NCI-H1048 (cell line): ENCODE results near the gene TTLL10.
A peak's percentile ranks its signal among the peaks of the same experiment; 100 is the strongest.
"Not testable (repeated sequence)": the region's sequence is repeated elsewhere in the genome, so short reads cannot be mapped to it uniquely, and the experiment has no call there.

ENCODE experiments used
- DNase-seq: peaks from one replicate; lab custom pipeline; 2025; lab: John Stamatoyannopoulos, UW

TTLL10 gene

DNA sequence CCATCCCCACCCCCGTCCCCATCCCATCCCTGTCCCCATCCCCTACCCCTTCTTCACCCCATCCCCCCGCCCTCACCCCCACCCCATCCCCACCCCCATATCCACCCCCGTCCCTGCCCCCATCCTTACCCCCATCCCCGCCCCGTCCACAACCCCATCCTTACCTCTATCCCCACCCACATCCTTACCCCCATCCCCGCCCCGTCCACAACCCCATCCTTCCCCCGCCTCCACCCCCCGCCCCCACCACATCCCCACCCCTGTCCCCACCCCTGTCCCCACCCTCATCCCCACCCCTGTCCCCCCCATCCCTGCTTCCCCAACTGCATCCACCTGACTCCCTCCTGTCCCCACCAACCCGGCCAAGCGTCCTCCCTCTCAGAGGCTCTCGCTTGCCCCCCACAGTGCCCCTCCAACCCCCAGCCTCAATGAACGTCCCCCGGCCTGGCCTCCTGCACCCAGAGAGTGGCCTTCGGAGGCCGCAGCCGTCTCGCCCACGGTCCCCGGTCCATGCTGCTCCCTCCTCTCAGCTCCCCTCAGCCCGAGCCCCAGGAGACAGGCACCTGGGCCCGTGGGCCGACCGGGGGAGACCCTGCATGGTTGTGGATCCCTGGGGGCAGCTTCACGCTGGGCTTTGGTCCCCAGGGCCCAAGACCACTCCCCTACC lies 32.3 kb upstream of the TTLL10 start:
- DNase-seq = no peak

DNA sequence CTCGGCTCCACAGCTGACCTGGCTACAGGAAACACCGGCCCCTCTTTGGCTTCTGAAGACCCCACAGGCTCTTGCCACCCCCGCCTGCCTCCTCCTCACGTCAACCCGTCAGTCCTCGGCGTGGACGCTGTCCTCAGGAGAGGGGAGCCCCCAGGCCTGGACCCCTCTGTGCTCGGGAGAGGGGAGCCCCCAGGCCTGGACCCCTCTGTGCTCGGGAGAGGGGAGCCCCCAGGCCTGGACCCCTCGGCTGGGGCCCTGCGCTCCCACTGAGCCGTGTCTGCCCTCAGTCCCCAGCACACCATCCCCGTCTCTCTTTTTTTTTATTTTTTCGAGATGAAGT lies 31.8 kb upstream of the TTLL10 start:
- DNase-seq = no peak

DNA sequence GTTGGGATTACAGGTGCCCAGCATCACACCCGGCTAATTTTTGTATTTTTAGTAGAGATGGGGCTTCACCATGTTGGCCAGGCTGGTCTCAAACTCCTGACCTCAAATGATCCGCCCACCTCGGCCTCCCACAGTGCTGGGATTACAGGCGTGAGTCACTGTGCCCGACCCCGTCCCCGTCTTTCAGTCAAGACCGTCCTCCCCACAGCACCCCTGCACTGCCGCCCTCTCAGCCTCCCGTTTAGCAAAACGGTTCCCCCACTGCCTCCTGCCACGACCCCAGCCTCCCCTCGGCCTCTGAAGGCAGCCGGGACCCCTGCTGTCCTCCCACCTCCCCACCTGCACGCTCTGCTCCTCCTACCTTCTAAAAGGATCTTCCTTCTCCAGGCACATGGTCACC lies 31.3 kb upstream of the TTLL10 start:
- DNase-seq = not testable (repeated sequence)

DNA sequence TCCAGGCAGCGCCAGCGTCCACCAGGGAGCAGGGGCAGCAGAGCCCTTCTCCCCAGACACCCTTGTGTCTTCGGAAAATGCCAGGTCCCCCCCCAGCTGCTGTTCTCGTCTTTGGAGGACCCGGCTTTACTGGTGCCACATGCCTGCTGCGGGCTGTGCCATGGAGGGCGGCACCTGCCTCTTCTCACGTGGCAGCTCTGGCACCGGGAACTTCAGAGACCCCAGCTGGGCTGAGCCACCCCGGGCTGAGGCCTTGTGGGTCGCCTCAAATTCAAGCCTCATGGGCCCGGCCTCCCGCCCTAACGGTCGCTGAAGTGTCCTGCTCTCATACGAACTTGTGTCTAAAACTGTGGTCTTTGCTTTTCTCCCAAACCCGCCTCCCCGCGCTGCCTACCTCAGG lies 30.8 kb upstream of the TTLL10 start:
- DNase-seq = no peak

DNA sequence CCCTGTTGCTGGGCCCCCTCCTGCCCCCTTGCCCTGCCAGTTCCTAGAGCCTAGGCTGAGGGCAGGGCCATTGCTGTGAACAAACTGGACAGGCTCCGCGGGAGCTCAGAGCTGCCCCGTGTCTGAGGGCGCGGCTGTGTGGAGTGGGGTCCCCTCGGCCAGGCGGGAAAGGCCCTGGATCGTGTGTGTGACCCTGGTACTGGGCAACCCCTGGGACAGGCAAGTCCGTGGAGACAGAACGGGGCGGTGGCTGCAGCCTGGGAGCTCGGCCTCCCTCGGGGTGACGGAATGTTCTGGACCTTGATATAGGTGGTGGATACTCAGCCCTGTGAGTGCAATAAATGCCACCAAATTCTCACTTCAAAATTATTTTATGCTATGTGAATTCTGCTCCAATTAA lies 30.0 kb upstream of the TTLL10 start:
- DNase-seq = no peak

DNA sequence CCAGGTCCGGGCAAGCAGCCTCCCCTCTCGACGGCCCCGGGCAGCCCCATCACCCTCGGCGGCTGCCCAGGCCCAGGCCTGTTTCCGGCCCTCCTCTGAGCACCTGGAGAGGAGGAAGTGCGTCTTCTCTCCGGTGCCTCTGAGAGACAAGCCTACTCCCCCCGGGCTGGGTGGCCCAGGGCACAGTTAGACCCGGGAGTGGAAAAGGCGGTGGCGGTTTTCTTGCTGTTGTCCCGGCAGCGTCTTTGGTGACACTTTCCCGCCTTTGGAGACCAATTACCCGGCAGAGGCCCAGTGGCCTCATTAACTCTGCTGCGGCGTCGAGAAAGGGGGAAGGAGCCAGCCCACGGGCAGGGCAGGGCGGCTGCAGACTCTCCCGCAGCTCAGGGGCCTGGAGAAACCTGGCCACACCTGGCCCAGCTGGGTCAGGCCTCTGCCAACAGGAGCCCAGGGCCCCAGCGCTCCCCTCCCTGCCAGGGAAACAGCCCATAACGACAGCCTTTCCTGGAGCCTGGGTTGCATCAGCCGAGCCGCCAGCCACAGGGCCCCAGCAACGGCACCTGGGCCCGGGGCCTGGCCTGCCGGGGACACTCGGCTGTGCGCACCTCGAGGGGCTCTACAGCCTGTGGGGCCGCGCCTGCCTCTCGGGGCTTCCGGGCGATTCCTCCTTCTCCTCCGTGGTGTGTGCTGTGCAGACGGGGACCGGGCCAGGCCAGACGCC lies 29.4 kb upstream of the TTLL10 start:
- no peak for DNase-seq

DNA sequence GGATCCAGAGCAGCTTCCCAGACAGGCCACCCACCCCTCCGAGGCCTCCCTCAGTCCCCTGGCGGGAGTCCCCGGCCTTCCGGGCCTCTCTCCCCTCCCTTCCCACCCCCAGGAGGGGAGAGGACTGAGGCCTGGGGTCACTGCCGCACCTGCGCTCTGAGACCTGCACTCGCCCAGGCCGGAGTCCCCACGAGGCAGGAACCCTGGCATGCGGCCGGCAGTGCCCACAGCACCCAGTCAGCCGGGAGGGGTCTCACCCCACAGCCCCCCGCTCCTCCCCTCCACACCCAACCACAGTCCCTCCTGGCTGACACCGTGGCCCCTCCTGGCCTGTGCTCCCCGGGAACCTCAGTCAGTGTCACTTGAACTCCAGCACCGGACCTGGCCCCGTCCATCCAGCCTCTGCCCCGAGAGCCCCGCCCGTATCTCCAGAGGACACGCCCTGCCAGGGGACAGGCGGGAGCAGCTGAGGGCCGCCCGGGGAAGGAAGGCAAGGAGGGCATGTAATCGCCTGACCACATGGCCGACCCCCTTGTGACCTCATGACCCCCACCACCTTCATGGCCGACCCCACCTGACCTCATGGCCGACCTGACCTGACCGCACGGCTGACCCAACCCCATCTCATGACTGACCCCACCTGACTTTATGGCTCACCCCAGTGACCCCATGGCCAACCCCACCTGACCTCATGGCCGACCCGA lies 28.7 kb upstream of the TTLL10 start:
- no peak for DNase-seq

DNA sequence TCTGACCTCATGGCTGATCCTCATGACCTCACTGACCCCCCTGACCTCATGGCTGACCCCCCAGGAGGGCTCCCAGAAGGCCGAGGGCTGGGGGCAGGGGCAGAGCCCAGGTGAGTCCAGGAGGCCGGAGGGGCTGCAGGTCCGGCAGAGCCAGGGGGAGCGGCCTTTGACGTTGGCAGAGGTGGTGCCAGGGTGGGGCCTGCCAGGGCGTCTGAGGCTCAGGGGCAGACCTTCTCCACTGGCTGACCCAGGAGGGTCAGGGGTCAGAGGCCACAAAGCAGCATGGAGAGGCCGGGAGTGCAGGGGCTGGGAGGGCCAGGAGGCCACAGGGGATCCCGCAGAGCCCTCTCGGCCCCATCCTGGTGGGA lies 28.1 kb upstream of the TTLL10 start:
- no peak for DNase-seq

DNA sequence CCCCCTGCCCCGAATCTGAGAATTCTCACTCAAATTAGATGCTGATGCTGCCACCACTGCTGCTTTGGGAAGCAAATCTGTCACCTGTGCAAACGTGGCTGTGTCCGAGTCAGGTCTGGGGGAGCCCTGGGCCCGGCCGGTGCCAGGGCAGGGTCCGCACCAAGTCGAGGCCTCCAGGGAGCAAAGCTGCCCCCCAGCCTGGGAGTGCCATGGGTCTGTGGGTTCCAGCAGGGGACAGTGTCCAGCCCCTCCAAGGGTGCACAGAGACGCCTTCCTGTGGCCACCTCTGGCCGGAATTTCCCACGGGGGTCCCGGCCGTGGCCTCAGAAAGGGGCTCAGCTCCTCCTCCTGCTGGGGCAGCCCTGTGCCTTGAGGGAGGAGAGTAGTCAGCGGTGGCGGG lies 27.7 kb upstream of the TTLL10 start:
- DNase-seq = no peak

DNA sequence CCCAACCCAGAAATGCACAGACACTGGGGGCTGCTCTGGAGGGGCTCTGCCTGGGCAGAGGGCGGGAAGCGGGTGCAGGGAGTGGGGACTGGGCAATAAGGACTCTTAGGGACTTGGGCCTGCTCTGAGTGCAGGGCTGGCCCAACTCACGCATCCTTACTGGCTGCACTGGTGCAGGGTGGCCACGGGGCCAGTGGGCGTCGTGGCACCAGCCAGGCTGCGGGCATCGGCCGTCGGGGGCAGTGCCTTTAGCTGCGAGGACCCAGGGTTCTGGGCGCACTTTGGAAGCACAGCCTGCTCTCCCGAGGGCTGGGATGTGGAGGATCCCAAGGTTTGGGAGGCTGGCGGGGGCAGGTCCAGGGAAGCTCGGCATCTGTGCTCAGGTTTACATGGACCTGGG lies 27.1 kb upstream of the TTLL10 start:
- DNase-seq = no peak

DNA sequence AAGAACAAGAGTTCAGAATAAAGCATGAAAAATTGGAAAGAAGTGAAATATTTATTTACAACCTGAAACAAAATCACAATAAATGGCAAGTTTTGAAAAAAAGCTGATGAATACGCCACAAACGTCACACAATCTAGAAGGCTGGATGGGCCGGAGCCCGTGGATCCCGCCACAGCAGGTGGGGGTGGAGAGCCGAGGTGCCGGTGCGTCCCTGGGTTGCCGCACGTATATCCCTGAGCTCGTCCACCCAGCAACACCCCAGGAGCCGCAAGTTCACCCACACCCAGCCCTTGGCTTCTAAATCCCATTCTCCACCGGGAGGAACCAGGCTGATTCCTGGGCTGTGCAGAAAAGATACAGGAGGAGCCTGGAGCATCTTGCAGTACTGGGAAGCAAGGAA lies 25.6 kb upstream of the TTLL10 start:
- no peak for DNase-seq

DNA sequence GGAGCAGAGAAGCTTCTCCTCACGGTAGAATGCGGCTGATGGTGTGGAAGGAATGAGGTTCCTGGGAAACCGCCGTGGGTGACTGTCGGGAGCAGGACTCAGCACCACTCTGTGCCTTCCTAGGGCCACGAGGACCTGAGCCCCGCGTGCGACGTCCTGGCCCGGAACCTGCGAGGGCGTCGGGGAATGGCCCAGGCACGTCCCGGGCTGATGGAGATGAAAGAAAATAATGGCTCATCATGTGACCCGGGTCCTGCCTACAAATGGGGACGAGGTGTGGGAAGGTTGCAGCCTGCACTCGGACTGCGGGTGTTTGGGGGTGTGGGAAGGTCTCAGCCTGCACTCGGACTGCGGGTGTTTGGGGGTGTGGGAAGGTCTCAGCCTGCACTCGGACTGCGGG lies 25.1 kb upstream of the TTLL10 start:
- DNase-seq = no peak

DNA sequence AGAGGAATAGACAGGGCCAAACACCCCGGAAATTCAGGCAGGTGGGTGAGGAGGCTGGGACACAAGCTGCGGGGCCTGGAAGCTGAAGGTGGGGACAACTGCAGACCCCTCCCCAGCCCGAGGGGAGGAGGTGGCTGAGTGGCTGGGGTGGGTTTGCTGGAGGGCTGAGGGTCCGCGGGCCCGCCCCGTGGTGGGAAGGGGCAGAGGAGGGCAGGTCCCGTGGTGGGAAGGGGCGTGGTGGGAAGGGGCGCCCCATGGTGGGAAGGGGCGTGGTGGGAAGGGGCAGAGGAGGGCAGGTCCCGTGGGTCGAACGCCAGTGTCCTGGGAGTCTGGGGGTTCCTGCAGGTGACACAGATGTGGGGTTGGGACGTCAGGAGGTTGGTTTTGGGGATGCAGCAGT lies 24.3 kb upstream of the TTLL10 start:
- DNase-seq = no peak

DNA sequence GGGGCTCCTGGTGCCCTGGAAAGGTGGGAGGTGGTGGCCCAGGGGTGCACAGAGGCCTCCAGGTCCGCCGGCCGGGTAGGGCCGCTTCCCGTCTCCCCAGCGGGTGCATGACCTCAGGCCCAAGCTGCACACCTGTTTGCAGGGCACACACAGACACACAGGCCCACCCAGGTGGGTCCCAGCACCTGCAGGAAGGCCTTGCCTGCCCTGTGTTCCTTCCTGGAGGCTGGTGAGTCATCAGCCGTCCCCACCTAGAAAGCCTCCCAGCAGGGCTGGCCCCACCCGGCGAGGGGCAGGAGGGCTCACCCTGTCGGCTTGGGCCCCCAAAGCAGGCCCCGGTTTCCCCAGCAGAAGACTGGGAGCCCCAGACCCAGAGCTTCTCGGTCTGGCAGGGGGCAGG lies 23.6 kb upstream of the TTLL10 start:
- no peak for DNase-seq

DNA sequence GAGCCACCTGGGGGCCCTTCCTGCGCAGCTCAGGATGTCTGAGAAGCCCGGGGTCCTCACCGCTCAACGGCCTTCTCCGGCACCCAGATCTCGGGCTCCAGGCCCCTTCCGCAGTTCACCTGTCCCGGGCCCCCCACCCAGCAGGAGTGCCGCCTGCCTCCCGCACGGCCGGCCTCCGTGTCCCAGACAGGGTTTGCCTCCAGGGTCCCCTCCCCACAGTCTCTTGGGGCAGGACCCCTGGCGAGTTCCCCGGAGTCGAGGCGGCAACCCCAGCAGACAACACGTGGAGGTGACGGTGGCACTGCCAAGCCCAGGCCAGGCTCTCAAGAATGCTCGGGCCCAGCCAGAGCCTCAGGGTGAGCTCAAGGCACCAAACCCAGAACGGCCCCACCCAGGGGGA lies 22.4 kb upstream of the TTLL10 start:
- DNase-seq = no peak

DNA sequence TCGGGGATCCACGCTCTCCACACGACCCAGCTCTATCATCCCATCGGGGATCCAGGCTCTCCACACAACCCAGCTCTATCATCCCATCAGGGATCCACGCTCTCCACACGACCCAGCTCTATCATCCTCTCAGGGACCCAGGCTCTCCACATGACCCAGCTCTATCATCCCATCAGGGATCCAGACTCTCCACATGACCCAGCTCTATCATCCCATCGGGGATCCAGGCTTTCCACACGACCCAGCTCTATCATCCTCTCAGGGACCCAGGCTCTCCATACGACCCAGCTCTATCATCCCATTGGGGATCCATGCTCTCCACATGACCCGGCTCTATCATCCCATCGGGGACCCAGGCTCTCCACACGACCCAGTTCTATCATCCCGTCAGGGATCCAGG lies 21.2 kb upstream of the TTLL10 start:
- DNase-seq = not testable (repeated sequence)

DNA sequence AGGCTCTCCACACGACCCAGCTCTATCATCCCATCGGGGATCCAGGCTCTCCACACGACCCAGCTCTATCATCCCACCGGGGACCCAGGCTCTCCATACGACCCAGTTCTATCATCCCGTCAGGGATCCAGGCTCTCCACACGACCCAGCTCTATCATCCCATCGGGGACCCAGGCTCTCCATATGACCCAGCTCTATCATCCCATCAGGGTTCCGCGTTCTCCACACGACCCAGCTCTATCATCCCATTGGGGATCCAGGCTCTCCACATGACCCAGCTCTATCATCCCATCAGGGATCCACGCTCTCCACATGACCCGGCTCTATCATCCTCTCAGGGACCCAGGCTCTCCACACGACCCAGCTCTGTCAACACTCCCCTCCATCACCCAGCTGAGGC lies 20.5 kb upstream of the TTLL10 start:
- not testable (repeated sequence) for DNase-seq

DNA sequence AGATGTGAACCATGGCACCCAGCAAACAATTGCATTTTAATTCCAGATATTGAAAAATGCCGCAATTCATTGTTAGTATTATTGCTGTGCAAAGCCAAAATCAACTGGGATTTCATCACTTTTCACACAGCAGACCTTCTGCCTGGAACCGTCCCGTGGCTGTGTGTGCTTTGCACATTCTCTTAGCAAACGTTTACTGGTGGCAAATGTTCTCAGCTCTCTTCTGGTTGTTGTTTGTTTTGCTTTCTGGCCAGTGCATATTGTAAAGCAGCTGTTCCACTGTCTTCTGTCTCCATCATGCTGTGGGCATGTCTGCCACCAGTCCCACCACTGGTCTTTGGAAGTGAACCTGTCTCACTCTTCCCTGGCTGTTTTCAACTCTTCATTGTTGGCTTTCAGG lies 19.8 kb upstream of the TTLL10 start:
- no peak for DNase-seq

DNA sequence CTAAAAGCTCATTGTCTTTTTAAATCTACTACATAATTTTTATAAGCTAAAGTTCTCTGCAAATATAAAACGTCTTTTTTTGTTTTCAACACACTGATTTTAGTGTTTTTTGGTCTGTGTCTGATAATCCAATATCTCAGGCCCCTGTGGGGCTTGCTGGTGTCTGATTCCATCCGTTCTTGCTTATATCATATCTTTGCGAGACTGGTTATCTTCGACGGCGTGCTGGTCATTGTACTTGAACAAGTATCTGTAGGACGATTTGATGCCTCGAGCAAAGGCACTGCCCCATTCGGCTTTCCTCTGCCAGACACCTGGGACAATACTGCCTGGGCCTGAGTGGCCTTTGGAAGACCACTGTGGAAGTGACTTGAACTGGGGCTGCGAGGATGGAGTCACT lies 18.4 kb upstream of the TTLL10 start:
- DNase-seq = no peak

DNA sequence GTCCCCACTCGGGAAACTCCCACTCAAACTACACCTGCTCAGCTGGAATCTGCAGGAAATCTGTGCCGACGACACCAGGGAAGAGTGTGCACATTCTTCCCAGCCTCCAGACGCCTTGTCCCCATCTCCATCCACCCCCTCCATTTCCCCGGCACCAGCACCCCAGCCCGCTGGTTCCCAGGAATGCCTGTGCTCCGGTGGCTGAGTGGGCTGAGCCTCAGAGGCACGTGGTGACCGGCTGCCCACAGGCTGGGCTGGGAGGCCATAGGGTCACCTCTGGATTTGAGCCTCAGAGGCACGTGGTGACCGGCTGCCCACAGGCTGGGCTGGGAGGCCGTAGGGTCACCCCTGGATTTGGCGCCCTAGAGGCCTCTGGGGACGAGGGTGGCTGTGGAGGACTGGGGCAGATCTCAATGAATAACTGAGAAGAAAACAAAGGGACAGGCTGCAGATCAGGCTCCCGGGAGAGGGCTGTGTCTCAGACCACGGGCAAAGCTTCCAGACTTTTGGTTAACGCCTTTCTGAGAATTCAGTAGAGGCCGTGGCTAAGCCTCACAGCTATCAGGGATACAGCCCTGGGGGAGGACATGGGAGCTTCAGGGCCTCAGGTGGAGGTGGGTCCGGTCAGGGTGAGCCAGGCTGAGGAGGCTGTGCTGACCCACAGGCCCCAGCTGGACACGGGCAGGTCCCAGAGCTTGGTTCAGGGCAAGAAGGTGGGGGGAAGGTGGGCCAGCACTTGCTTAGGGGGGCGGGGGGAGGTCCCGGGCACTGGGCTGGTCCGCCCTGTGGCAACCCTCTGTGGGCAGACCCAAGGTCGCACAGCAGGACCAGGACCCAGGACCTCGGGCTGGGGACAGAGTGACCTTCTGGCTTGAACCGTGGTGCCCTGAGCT lies 17.3 kb upstream of the TTLL10 start:
- DNase-seq = no peak

DNA sequence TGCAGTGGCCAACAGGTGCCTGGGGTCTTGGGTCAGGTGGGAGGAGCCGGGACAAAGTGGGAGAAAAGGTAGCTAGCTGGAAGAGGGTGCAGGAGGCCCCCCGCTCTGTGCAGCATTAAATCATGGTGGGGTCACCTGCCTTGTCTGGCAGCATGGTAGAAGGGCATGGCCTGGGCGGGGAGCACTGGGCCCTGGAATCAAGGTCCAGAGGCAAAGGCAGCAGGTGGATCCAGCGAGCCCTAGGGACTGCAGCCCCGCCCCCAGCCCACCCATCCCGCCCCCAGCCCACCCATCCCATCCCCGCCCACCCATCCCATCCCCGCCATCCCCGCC lies 16.7 kb upstream of the TTLL10 start:
- no peak for DNase-seq

DNA sequence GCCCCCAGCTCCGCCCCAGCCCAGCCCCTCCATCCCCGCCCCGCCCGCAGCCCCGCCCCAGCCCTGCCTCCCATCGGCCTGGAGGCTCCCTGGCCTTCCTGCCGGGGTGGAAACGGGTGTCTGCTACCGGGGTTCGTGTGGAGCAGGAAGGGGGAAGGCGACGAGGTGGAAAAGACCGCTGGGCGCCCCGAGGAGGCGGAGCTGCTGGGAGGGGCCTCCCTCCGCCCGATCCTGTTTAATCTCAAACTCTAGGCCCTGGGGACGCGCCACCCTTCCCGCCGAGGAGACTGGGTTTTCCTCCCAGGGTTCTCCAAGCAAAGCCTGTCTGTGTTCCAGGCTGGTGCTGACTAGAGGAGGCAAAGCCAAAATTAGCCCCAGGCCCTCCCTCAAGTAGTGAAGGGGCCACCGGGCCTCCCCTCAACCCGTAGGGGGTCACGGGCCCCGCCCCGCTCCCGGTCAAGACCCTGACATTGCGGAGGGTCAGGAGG lies 16.2 kb upstream of the TTLL10 start:
- peak; percentile 67 for DNase-seq
